Measurements from ENCODE around the gene NEK7.
"Not testable (repeated sequence)": the region's sequence is repeated elsewhere in the genome, so short reads cannot be mapped to it uniquely, and the experiment has no call there.

Gene NEK7

GRCh38 chr1:198130053-198130452 is 26.7 kb upstream of the NEK7 start:
- not testable (repeated sequence) for H4K8ac ChIP-seq (ENCODE audit: low read length); H3K36me3 ChIP-seq (ENCODE audit: control insufficient read depth in 1 of 2, insufficient read depth in 2 of 2, low read depth in 1 of 2, low read length in 2 of 2); H2AK5ac ChIP-seq (ENCODE audit: low read length, severe bottlenecking); H2BK15ac ChIP-seq (ENCODE audit: low read depth, poor library complexity, severe bottlenecking); H3K27ac ChIP-seq (ENCODE audit: low read length, poor library complexity, severe bottlenecking); H2BK12ac ChIP-seq (ENCODE audit: low read length in 2 of 2); H2AFZ ChIP-seq (ENCODE audit: low read depth, low read length); H3K9me3 ChIP-seq (ENCODE audit: control insufficient read depth, low read length); H3K18ac ChIP-seq (ENCODE audit: low read depth in 1 of 2, low read length in 2 of 2); H3K4ac ChIP-seq (ENCODE audit: low read depth in 1 of 2, low read length in 2 of 2); DNase-seq; H3K14ac ChIP-seq (ENCODE audit: low read length in 2 of 2); H2BK120ac ChIP-seq (ENCODE audit: low read depth, low read length); H4K91ac ChIP-seq (ENCODE audit: low read length); H3K23ac ChIP-seq (ENCODE audit: low read length in 2 of 2); H3K4me3 ChIP-seq (ENCODE audit: insufficient read depth in 1 of 2, low read depth in 1 of 2, low read length in 2 of 2); H3K4me2 ChIP-seq (ENCODE audit: low read length, poor library complexity, severe bottlenecking); H2BK5ac ChIP-seq (ENCODE audit: low read depth, low read length, poor library complexity, severe bottlenecking); H3K9ac ChIP-seq (ENCODE audit: low read length); H3K27me3 ChIP-seq (ENCODE audit: control insufficient read depth in 1 of 2, insufficient read depth in 1 of 2, low read length in 2 of 2); H3K4me1 ChIP-seq (ENCODE audit: control insufficient read depth, insufficient read depth, low read depth, low read length); H3K79me1 ChIP-seq (replicated peaks; ENCODE audit: low read length, poor library complexity, severe bottlenecking)
- 93% methylated on average over 8 of the region's 11 CpGs for WGBS

DNA sequence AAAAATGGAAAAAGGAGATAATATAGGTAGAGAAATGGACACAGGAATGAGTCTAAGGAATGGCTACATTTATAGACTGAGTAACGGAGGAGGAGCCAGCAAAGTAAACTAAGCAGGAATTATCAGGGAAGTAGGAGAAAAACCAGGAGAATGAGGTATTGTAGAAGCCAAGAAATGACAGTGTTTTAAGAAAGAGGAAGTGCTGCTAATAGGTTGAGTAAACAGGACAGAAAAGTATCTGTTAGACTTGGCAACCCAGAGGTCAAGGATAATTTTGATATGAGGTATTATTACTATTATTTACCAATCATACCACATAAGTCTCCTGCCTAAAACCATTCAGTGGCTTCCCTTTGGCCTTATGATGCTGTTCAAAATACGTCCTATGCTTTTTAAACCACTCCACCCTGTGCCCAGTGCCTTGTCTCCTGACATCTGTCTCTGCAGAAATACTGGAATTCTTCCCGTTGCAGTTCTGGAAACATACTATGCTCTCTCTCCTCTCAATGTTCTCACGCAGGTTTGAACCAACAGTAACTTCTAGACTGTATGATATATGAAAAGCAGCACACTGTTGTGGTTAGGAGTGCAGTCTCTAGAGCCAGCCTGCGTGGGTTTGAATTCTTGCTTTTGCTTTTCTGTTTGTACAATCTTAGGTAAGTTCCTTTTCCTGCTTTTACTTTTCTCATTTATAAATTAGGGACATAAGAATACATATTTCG is 24.6 kb upstream of the NEK7 start:
- H2AK5ac ChIP-seq (ENCODE audit: low read length, severe bottlenecking): no peak overlapping the region
- no peak overlapping the region for H2BK120ac ChIP-seq (ENCODE audit: low read depth, low read length)
- H2BK12ac ChIP-seq (ENCODE audit: low read length in 2 of 2): no peak overlapping the region
- no peak overlapping the region for H3K4ac ChIP-seq (ENCODE audit: low read depth in 1 of 2, low read length in 2 of 2)
- H4K91ac ChIP-seq (ENCODE audit: low read length): no peak overlapping the region
- H3K18ac ChIP-seq (ENCODE audit: low read depth in 1 of 2, low read length in 2 of 2): no peak overlapping the region
- no peak overlapping the region for H4K8ac ChIP-seq (ENCODE audit: low read length)
- no peak overlapping the region for H3K27ac ChIP-seq (ENCODE audit: low read length, poor library complexity, severe bottlenecking)
- H3K27me3 ChIP-seq (ENCODE audit: control insufficient read depth in 1 of 2, insufficient read depth in 1 of 2, low read length in 2 of 2): no peaks in the 10 kb centered on the region
- H3K36me3 ChIP-seq (ENCODE audit: control insufficient read depth in 1 of 2, insufficient read depth in 2 of 2, low read depth in 1 of 2, low read length in 2 of 2): no peaks in the 10 kb centered on the region
- no peak overlapping the region for H3K4me3 ChIP-seq (ENCODE audit: insufficient read depth in 1 of 2, low read depth in 1 of 2, low read length in 2 of 2)
- no peak overlapping the region for H3K14ac ChIP-seq (ENCODE audit: low read length in 2 of 2)
- H2AFZ ChIP-seq (ENCODE audit: low read depth, low read length): no peak overlapping the region
- no peaks in the 10 kb centered on the region for H3K79me1 ChIP-seq (replicated peaks; ENCODE audit: low read length, poor library complexity, severe bottlenecking)
- H2BK5ac ChIP-seq (ENCODE audit: low read depth, low read length, poor library complexity, severe bottlenecking): no peak overlapping the region
- no peak overlapping the region for H3K23ac ChIP-seq (ENCODE audit: low read length in 2 of 2)
- 94% methylated on average over 6 of the region's 6 CpGs for WGBS
- peaks cover 2% of the 10 kb centered on the region for H3K4me1 ChIP-seq (ENCODE audit: control insufficient read depth, insufficient read depth, low read depth, low read length)
- no peak overlapping the region for H2BK15ac ChIP-seq (ENCODE audit: low read depth, poor library complexity, severe bottlenecking)
- H3K4me2 ChIP-seq (ENCODE audit: low read length, poor library complexity, severe bottlenecking): no peak overlapping the region
- H3K9ac ChIP-seq (ENCODE audit: low read length): no peak overlapping the region
- no peaks in the 10 kb centered on the region for H3K9me3 ChIP-seq (ENCODE audit: control insufficient read depth, low read length)
- no peak for DNase-seq

DNA sequence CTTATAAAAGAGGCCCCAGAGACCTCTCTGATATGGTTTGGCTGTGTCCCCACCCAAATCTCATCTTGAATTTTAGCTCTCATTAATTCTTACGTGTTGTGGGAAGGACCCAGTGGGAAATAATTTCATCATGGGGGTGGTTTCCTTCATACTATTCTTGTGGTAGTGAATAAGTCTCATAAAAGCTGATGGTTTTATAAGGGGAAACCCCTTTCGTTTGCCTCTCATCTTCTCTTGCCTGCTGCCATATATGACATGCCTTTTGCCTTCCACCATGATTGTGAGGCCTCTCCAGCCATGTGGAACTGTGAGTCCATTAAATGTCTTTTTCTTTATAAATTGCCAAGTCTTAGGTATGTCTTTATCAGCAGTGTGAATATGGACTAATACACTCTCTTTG is 22.5 kb upstream of the NEK7 start:
- Histone ChIP-seq H3K9ac (ENCODE audit: low read length) (no peak overlapping the region), H3K4me1 (ENCODE audit: control insufficient read depth, insufficient read depth, low read depth, low read length) (no peaks in the 10 kb centered on the region), H3K14ac (ENCODE audit: low read length in 2 of 2) (no peak overlapping the region), H2BK120ac (ENCODE audit: low read depth, low read length) (no peak overlapping the region), H2BK5ac (ENCODE audit: low read depth, low read length, poor library complexity, severe bottlenecking) (no peak overlapping the region), H4K91ac (ENCODE audit: low read length) (no peak overlapping the region), H2AK5ac (ENCODE audit: low read length, severe bottlenecking) (no peak overlapping the region), H3K79me1 (replicated peaks; ENCODE audit: low read length, poor library complexity, severe bottlenecking) (no peaks in the 10 kb centered on the region), H3K4me2 (ENCODE audit: low read length, poor library complexity, severe bottlenecking) (no peak overlapping the region), H3K27me3 (ENCODE audit: control insufficient read depth in 1 of 2, insufficient read depth in 1 of 2, low read length in 2 of 2) (no peaks in the 10 kb centered on the region), H2AFZ (ENCODE audit: low read depth, low read length) (no peak overlapping the region), H3K9me3 (ENCODE audit: control insufficient read depth, low read length) (no peaks in the 10 kb centered on the region), H4K8ac (ENCODE audit: low read length) (no peak overlapping the region), H3K36me3 (ENCODE audit: control insufficient read depth in 1 of 2, insufficient read depth in 2 of 2, low read depth in 1 of 2, low read length in 2 of 2) (no peaks in the 10 kb centered on the region), H3K4ac (ENCODE audit: low read depth in 1 of 2, low read length in 2 of 2) (no peak overlapping the region), H3K23ac (ENCODE audit: low read length in 2 of 2) (no peak overlapping the region), H3K4me3 (ENCODE audit: insufficient read depth in 1 of 2, low read depth in 1 of 2, low read length in 2 of 2) (no peak overlapping the region), H2BK12ac (ENCODE audit: low read length in 2 of 2) (no peak overlapping the region), H3K27ac (ENCODE audit: low read length, poor library complexity, severe bottlenecking) (no peak overlapping the region), H2BK15ac (ENCODE audit: low read depth, poor library complexity, severe bottlenecking) (no peak overlapping the region), H3K18ac (ENCODE audit: low read depth in 1 of 2, low read length in 2 of 2) (no peak overlapping the region)
- no peak for DNase-seq
- 60% methylated on average over 2 of the region's 2 CpGs for WGBS

GRCh38 chr1:198135366-198135765 is 21.4 kb upstream of the NEK7 start:
- no peak overlapping the region for H3K18ac ChIP-seq (ENCODE audit: low read depth in 1 of 2, low read length in 2 of 2)
- no peak overlapping the region for H4K8ac ChIP-seq (ENCODE audit: low read length)
- 13% methylated on average over 1 of the region's 1 CpG for WGBS
- H2BK12ac ChIP-seq (ENCODE audit: low read length in 2 of 2): no peak overlapping the region
- H3K4me1 ChIP-seq (ENCODE audit: control insufficient read depth, insufficient read depth, low read depth, low read length): no peaks in the 10 kb centered on the region
- H3K4me3 ChIP-seq (ENCODE audit: insufficient read depth in 1 of 2, low read depth in 1 of 2, low read length in 2 of 2): no peak overlapping the region
- no peak overlapping the region for H2AFZ ChIP-seq (ENCODE audit: low read depth, low read length)
- no peaks in the 10 kb centered on the region for H3K79me1 ChIP-seq (replicated peaks; ENCODE audit: low read length, poor library complexity, severe bottlenecking)
- no peak overlapping the region for H3K9ac ChIP-seq (ENCODE audit: low read length)
- no peak overlapping the region for H3K14ac ChIP-seq (ENCODE audit: low read length in 2 of 2)
- no peak overlapping the region for H3K4ac ChIP-seq (ENCODE audit: low read depth in 1 of 2, low read length in 2 of 2)
- H2BK15ac ChIP-seq (ENCODE audit: low read depth, poor library complexity, severe bottlenecking): no peak overlapping the region
- no peak overlapping the region for H3K23ac ChIP-seq (ENCODE audit: low read length in 2 of 2)
- H4K91ac ChIP-seq (ENCODE audit: low read length): no peak overlapping the region
- no peaks in the 10 kb centered on the region for H3K9me3 ChIP-seq (ENCODE audit: control insufficient read depth, low read length)
- H3K27me3 ChIP-seq (ENCODE audit: control insufficient read depth in 1 of 2, insufficient read depth in 1 of 2, low read length in 2 of 2): no peaks in the 10 kb centered on the region
- H2BK120ac ChIP-seq (ENCODE audit: low read depth, low read length): no peak overlapping the region
- no peak overlapping the region for H3K4me2 ChIP-seq (ENCODE audit: low read length, poor library complexity, severe bottlenecking)
- H3K27ac ChIP-seq (ENCODE audit: low read length, poor library complexity, severe bottlenecking): no peak overlapping the region
- DNase-seq: no peak
- no peaks in the 10 kb centered on the region for H3K36me3 ChIP-seq (ENCODE audit: control insufficient read depth in 1 of 2, insufficient read depth in 2 of 2, low read depth in 1 of 2, low read length in 2 of 2)
- no peak overlapping the region for H2AK5ac ChIP-seq (ENCODE audit: low read length, severe bottlenecking)
- H2BK5ac ChIP-seq (ENCODE audit: low read depth, low read length, poor library complexity, severe bottlenecking): no peak overlapping the region
